ENCODE results near the gene C17orf100. TPM values are rescaled to one million over a fixed set of nuclear protein-coding genes. Genes with fewer than 3 reads are reported as not detected.

Gene C17orf100
- total and polyA plus RNA-seq, 2 of the 13 experiments (the other 11 are each of a cell fraction or from before 2014, with no cell fraction given): 3.6 to 8.7 TPM

DNA sequence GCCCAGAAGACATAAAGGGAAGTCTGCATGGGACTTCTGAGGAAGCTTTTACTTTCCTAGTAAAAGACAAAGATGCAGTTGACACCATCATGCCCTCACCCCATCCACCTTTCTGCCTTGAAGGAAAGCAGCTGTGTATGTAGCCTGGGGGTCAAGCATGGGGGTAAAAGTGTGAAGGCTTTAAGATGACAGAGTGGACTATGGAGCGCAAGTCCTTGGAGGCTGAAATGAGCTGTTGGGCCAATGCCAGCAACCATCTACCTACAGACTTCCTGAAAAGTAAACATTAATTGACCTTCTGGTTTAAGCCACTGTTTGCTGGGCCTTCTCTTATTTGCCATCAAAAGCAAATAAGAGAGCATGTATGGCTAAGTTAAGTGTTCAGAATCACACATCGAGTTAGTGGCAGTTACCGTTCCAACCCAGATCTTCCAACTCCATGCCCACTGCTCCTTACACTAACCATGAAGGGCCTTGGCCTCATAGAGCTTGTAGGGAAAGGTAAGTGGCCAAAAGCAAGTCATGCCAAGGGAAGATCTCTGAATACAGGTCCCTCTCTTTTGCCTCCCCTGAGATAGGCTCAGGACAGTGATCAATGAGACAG lies 31.6 kb downstream of the C17orf100 start (continued):
- 0 out of 2 replicates have a peak, but pooled peaks have one; percentile 9 for TF ChIP-seq ARID2 (CRISPR knock-in tag; IDR thresholded peaks at IDR 0.05; ENCODE audit: borderline replicate concordance)
- TF ChIP-seq ZNF383 (CRISPR knock-in tag; IDR thresholded peaks at IDR 0.05; ENCODE audit: borderline replicate concordance): no peak
- TF ChIP-seq ZNF549 (CRISPR knock-in tag; IDR thresholded peaks at IDR 0.05): no peak
- TF ChIP-seq, protein P1, sequence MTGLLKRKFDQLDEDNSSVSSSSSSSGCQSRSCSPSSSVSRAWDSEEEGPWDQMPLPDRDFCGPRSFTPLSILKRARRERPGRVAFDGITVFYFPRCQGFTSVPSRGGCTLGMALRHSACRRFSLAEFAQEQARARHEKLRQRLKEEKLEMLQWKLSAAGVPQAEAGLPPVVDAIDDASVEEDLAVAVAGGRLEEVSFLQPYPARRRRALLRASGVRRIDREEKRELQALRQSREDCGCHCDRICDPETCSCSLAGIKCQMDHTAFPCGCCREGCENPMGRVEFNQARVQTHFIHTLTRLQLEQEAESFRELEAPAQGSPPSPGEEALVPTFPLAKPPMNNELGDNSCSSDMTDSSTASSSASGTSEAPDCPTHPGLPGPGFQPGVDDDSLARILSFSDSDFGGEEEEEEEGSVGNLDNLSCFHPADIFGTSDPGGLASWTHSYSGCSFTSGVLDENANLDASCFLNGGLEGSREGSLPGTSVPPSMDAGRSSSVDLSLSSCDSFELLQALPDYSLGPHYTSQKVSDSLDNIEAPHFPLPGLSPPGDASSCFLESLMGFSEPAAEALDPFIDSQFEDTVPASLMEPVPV (CRISPR knock-in tag; IDR thresholded peaks at IDR 0.05): no peak; the same call in 1 of the 2 replicates
- TF ChIP-seq, protein P2, sequence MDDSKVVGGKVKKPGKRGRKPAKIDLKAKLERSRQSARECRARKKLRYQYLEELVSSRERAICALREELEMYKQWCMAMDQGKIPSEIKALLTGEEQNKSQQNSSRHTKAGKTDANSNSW (CRISPR knock-in tag; IDR thresholded peaks at IDR 0.05; ENCODE audit: borderline replicate concordance): no peak
- no peak for TF ChIP-seq CHD4 (IDR thresholded peaks at IDR 0.05; ENCODE audit: borderline replicate concordance, low read length)
- peak; percentile 21 for TF ChIP-seq ASH2L (IDR thresholded peaks at IDR 0.05; ENCODE audit: insufficient read length, low read depth, low read length)
- TF ChIP-seq ZNF274 (CRISPR knock-in tag; IDR thresholded peaks at IDR 0.05): no peak
- no peak for TF ChIP-seq ZNF614 (CRISPR knock-in tag; IDR thresholded peaks at IDR 0.05; ENCODE audit: borderline replicate concordance)
- TF ChIP-seq NFYB (CRISPR knock-in tag; IDR thresholded peaks at IDR 0.05): no peak
- TF ChIP-seq GABPB1 (CRISPR knock-in tag; IDR thresholded peaks at IDR 0.05): no peak
- TF ChIP-seq ARID4A (CRISPR knock-in tag; IDR thresholded peaks at IDR 0.05; ENCODE audit: borderline replicate concordance): peak; percentile 55; the same call in 1 of the 2 replicates
- TF ChIP-seq DMAP1 (CRISPR knock-in tag; IDR thresholded peaks at IDR 0.05): no peak
- TF ChIP-seq ZNF180 (CRISPR knock-in tag; IDR thresholded peaks at IDR 0.05; ENCODE audit: borderline replicate concordance, low read depth): no peak
- TF ChIP-seq ZNF569 (CRISPR knock-in tag; IDR thresholded peaks at IDR 0.05; ENCODE audit: borderline replicate concordance): no peak
- no peak for TF ChIP-seq HMGA1 (CRISPR knock-in tag; conservative IDR thresholded peaks at IDR 0.05)
- no peak for TF ChIP-seq ZFP82 (CRISPR knock-in tag; IDR thresholded peaks at IDR 0.05; ENCODE audit: borderline replicate concordance)
- no peak for TF ChIP-seq MAFF (IDR thresholded peaks at IDR 0.05; ENCODE audit: low read depth, low read length)
- TF ChIP-seq KLF13 (CRISPR knock-in tag; IDR thresholded peaks at IDR 0.05): no peak
